Activated CD8-positive, alpha-beta T cell treated with anti-CD3 and anti-CD28 coated beads for 36 hours (primary cell): ENCODE measurements around the gene C5orf24. TPM values are rescaled to one million over a fixed set of nuclear protein-coding genes. Genes with fewer than 3 reads are reported as not detected.
"Not testable (repeated sequence)": the region's sequence is repeated elsewhere in the genome, so short reads cannot be mapped to it uniquely, and the experiment has no call there.

Source experiments
- ATAC-seq: fragments of 200-7000 bp; cut with Tn5 transposase; one replicate; pipeline ENCODE4 v1.10.0; 2021; ENCODE audit warnings: mild to moderate bottlenecking, moderate library complexity
- CTCF ChIA-PET: fragments of 350-600 bp; sonication (Branson Sonifier 250); formaldehyde crosslinking; loops from one replicate; lab custom pipeline; 2021; ENCODE audit warnings: antibody characterized with exemption; lab: Charles Lee
- POLR2A ChIA-PET: fragments of 350-600 bp; sonication (Branson Sonifier 250); formaldehyde crosslinking; loops from one replicate; lab custom pipeline; 2021; ENCODE audit warnings: antibody characterized with exemption; lab: Charles Lee
- DNase-seq: peaks from one replicate; pipeline ENCODE4 v3.0.0-alpha.2; 2020
- H3K27ac Mint-ChIP-seq: one replicate; pipeline ENCODE4 v1.8.0; 2021; ENCODE audit warnings: mild to moderate bottlenecking, mixed read lengths
- H3K27me3 Mint-ChIP-seq: one replicate; pipeline ENCODE4 v1.8.0; 2021; ENCODE audit warnings: mixed read lengths
- H3K36me3 Mint-ChIP-seq: one replicate; pipeline ENCODE4 v1.8.0; 2021; ENCODE audit warnings: low read depth, mixed read lengths
- H3K4me1 Mint-ChIP-seq: one replicate; pipeline ENCODE4 v1.8.0; 2021; ENCODE audit warnings: low read depth, mixed read lengths
- H3K4me3 Mint-ChIP-seq: one replicate; pipeline ENCODE4 v1.8.0; 2021; ENCODE audit warnings: mild to moderate bottlenecking, moderate library complexity, mixed read lengths
- H3K9me3 Mint-ChIP-seq: one replicate; pipeline ENCODE4 v1.8.0; 2021; ENCODE audit warnings: mixed read lengths
- intact Hi-C: fragments of 100-400 bp; cut with micrococcal nuclease; formaldehyde crosslinking; loops from one replicate; pipeline ENCODE4 v1.10.0; 2022
- total RNA-seq, 2 experiments: library from RNA; stranded (reverse); gene quantifications; one replicate each; pipeline ENCODE4 v1.2.3, GENCODE V29; 2021
- TF ChIP-seq, protein P1 (sequence below): fragments of 200-600 bp; IDR thresholded peaks from one replicate; pipeline ENCODE4 v1.8.0; 2022; ENCODE audit warnings: antibody characterized with exemption, mild to moderate bottlenecking

C5orf24 gene
- total RNA-seq, 2 experiments from 2014 or later, result 24.4 to 25.3 TPM

GRCh38 chr5:134825212-134825611, 20.6 kb upstream of the C5orf24 start:
- no peaks in the 10 kb centered on the region for H3K9me3 Mint-ChIP-seq
- peaks cover 28% of the 10 kb centered on the region for H3K36me3 Mint-ChIP-seq
- H3K27ac Mint-ChIP-seq, result no peak overlapping the region
- TF ChIP-seq, protein P1, sequence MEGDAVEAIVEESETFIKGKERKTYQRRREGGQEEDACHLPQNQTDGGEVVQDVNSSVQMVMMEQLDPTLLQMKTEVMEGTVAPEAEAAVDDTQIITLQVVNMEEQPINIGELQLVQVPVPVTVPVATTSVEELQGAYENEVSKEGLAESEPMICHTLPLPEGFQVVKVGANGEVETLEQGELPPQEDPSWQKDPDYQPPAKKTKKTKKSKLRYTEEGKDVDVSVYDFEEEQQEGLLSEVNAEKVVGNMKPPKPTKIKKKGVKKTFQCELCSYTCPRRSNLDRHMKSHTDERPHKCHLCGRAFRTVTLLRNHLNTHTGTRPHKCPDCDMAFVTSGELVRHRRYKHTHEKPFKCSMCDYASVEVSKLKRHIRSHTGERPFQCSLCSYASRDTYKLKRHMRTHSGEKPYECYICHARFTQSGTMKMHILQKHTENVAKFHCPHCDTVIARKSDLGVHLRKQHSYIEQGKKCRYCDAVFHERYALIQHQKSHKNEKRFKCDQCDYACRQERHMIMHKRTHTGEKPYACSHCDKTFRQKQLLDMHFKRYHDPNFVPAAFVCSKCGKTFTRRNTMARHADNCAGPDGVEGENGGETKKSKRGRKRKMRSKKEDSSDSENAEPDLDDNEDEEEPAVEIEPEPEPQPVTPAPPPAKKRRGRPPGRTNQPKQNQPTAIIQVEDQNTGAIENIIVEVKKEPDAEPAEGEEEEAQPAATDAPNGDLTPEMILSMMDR, result no peak
- intact Hi-C loops, result no loop called here
- DNase-seq (no peak), ATAC-seq (no peak)
- no peak overlapping the region for H3K4me3 Mint-ChIP-seq
- H3K4me1 Mint-ChIP-seq, result no peaks in the 10 kb centered on the region
- ChIA-PET POLR2A (interaction anchor here (1.2 to 2.2 kb wide), 3 partner anchors 10 to 20 kb away, joined by 3 to 10 read pairs (median 6); partner anchors contain the start of gene C5orf24), CTCF (no interaction called here)
- H3K27me3 Mint-ChIP-seq, result no peaks in the 10 kb centered on the region

GRCh38 chr5:134833340-134834032, 12.3 kb upstream of the C5orf24 start:
- CTCF ChIA-PET, result interaction anchor here (1.5 kb wide), 1 partner anchor 12 kb away, joined by 4 read pairs; no protein-coding TSS in a partner anchor
- no peak for ATAC-seq
- no peaks in the 10 kb centered on the region for H3K4me1 Mint-ChIP-seq
- no peak for DNase-seq
- H3K36me3 Mint-ChIP-seq, result peaks cover 12% of the 10 kb centered on the region
- POLR2A ChIA-PET, result interaction anchor here (1.6 to 4.0 kb wide), 2 partner anchors 8 to 12 kb away, joined by 5 to 13 read pairs; partner anchors contain the start of gene C5orf24
- H3K27ac Mint-ChIP-seq, result no peak overlapping the region
- TF ChIP-seq, protein P1, result no peak
- H3K4me3 Mint-ChIP-seq, result no peak overlapping the region
- intact Hi-C loops, result no loop called here
- no peaks in the 10 kb centered on the region for H3K27me3 Mint-ChIP-seq
- H3K9me3 Mint-ChIP-seq, result no peaks in the 10 kb centered on the region

GRCh38 chr5:134835623-134836022, 10.1 kb upstream of the C5orf24 start:
- ChIA-PET CTCF (interaction anchor here (1.1 kb wide), 1 partner anchor 10 kb away, joined by 4 read pairs; the partner anchor contains the start of gene C5orf24), POLR2A (interaction anchor here (1.0 to 4.0 kb wide), 2 partner anchors 10 to 11 kb away, joined by 3 to 13 read pairs; partner anchors contain the start of gene C5orf24)
- Mint-ChIP-seq H3K27me3 (no peaks in the 10 kb centered on the region), H3K36me3 (peaks cover 15% of the 10 kb centered on the region), H3K9me3 (no peaks in the 10 kb centered on the region), H3K27ac (no peak overlapping the region), H3K4me1 (no peaks in the 10 kb centered on the region), H3K4me3 (no peak overlapping the region)
- no peak for DNase-seq
- ATAC-seq, result no peak
- intact Hi-C loops, result no loop called here
- TF ChIP-seq, protein P1, result no peak

GRCh38 chr5:134837530-134838181, 8.1 kb upstream of the C5orf24 start:
- Mint-ChIP-seq H3K27ac (no peak overlapping the region), H3K9me3 (no peaks in the 10 kb centered on the region), H3K4me1 (no peaks in the 10 kb centered on the region), H3K4me3 (no peak overlapping the region), H3K36me3 (peaks cover 17% of the 10 kb centered on the region), H3K27me3 (no peaks in the 10 kb centered on the region)
- ChIA-PET POLR2A (interaction anchor here (0.6 to 1.3 kb wide), 3 partner anchors 67 to 542 kb away, joined by 3 read pairs; partner anchors contain the start of gene PCBD2), CTCF (interaction anchor here (1.1 kb wide), 1 partner anchor 21 kb away, joined by 4 read pairs; no protein-coding TSS in a partner anchor)
- ATAC-seq (no peak), DNase-seq (no peak)
- TF ChIP-seq, protein P1, result no peak
- intact Hi-C loops, result no loop called here

GRCh38 chr5:134838361-134838760, 7.4 kb upstream of the C5orf24 start:
- intact Hi-C loops, H3K27ac Mint-ChIP-seq, ATAC-seq, H3K4me1 Mint-ChIP-seq, H3K4me3 Mint-ChIP-seq, H3K9me3 Mint-ChIP-seq, H3K27me3 Mint-ChIP-seq, DNase-seq: not testable (repeated sequence)
- ChIA-PET POLR2A (interaction anchor here (0.6 to 1.3 kb wide), 3 partner anchors 66 to 542 kb away, joined by 3 read pairs; partner anchors contain the start of gene PCBD2), CTCF (interaction anchor here (1.0 kb wide), 1 partner anchor 21 kb away, joined by 3 read pairs; no protein-coding TSS in a partner anchor)
- peaks cover 19% of the 10 kb centered on the region for H3K36me3 Mint-ChIP-seq
